Subcutaneous preadipocyte (primary cell): ENCODE measurements around the gene HRAS. TPM values are rescaled to one million over a fixed set of nuclear protein-coding genes. Genes with fewer than 3 reads are reported as not detected.
A peak's percentile ranks its signal among the peaks of the same experiment; 100 is the strongest.

ENCODE experiments used
- small RNA-seq: library from RNA; depleted of rRNA; stranded (forward); fragments of <200 nt; gene quantifications from one replicate; pipeline ENCODE3, GENCODE V24; 2012
- total RNA-seq: library from RNA; depleted of rRNA; stranded (reverse); fragments of >200 nt; gene quantifications from 2 replicates; pipeline ENCODE4 v1.2.3, GENCODE V29; 2012

Gene HRAS
- total RNA-seq: 50.2 and 54.0 TPM in 2 replicates

GRCh38 chr11:535519-536454 is at the start of gene HRAS:
HRAS (minus strand) TSS chr11:535576.

GRCh38 chr11:575996-576768 is 40.8 kb upstream of the HRAS start, which contains the start of gene PHRF1:
PHRF1 (plus strand) TSS chr11:576470; CDS start chr11:581513, 5,043 bp downstream.

DNA sequence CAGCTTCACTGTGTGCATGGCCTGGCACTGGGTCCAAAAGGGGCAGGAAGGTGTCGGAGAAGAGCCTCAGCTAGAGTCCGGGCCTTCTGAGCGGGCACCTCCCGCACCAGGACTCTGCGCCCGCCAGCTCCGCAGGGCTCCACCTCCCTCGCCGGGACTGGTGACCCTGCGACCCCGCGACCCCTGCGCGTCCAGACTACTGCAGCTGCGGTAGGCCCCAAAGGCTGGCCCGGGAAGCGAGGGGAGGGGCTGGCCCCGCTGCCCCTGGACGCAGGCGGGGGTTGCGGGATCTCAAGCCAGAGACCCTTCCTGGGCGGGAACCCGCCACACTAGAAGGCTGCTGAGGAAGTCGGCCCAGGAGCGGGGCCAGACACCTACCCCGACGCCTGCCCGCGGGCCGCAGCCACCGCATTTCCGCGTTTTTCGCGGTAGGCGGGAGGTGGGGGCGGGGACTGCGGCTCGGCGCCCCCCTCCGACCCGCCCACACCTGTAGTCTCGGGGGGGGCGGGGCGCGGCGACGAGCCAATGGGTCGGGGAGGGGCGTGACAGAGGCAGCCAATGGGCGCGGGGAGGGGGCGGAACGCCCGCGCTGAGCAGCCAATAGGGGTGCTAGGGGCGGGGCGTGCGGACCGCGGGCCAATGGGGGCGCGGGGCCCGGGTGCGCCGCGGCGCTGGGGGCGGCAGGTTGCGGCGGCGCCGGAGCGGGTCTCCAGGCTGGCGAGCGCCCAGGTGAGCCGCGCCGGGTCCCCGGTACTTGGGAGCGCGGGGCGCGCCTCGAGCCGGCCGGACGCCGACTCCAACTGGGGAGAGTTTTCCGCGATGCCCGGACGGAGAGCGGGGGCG is 25.1 kb upstream of the HRAS start, which contains the start of the genes LMNTD2 and RASSF7:
LMNTD2 (minus strand) TSS at position 434 of the 843 bp plus-strand sequence; CDS start at position 412, 22 bp downstream.
RASSF7 (plus strand) TSS at position 666 of the 843 bp plus-strand sequence. CDS start 799 bp downstream, outside the sequence.

GRCh38 chr11:536841-537621 is 1.7 kb upstream of the HRAS start, which contains the start of gene LRRC56:
LRRC56 (plus strand) TSS chr11:537527; CDS start chr11:540685, 3,158 bp downstream.

DNA sequence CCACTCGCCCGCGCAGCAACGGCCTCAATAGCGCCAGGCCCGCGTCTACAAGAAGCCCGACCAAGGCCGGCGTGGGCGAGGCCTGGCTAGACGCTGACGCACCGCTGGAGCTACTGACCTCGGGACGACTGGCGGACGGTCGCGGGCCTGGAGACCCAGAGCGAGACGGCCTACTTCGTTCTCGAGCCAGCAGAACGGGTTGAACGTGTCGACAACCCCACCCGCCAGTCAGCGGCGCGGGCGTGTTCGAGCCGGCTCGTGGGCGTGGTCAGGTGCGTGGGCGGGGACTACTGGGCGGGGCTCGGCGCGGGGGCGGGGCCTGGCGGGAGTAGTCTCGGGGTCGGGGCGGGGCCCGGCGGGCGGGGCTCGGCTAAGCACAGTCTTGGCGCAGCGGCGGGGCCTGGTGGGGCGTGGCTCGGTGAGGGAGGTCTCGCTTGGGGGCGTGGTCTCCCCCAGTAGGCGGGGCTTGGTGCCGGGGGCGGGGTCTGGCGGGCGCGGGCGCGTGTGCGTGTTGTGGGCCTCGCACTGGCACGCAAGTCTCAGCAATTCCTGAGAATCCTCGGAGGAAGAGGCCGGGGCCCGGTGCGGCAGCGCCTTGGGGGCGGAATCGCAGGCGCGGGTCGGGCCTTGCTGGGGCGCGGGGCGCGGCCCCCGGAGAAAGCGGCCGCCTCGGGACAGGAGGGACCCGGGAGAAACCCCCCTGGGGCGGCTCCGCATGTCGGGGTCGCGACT is 28.2 kb downstream of the HRAS start, which contains the start of gene RNH1:
RNH1 (minus strand) TSS at position 248 of the 732 bp plus-strand sequence. CDS start 5,080 bp downstream, outside the sequence.

Small RNA genes lying within 50 kb of the gene (small RNA-seq; reads per million reads assigned to genes)
- gene MIR210: 55.7 reads per million, percentile 98 among the genes with 10 or more reads in this experiment

Other genes with a start within 250 kb of the HRAS start
- 11.0 and 11.7 TPM in 2 replicates for gene PGGHG, start 246.4 kb downstream of the HRAS start, total RNA-seq
- gene IFITM5, start 236.1 kb downstream of the HRAS start, total RNA-seq: not detected in 2 replicates
- gene IFITM2, start 227.8 kb downstream of the HRAS start, total RNA-seq: 62.6 and 170 TPM in 2 replicates
- 9.6 and 32.7 TPM in 2 replicates for gene IFITM1, start 221.5 kb downstream of the HRAS start, total RNA-seq
- 60.0 and 93.0 TPM in 2 replicates for gene IFITM3, start 214.7 kb downstream of the HRAS start, total RNA-seq
- gene B4GALNT4, start 166.1 kb downstream of the HRAS start, total RNA-seq: 0.59 and 0.73 TPM in 2 replicates
- gene PKP3, start 141.4 kb downstream of the HRAS start, total RNA-seq: 1.8 and 2.5 TPM in 2 replicates
- gene SIGIRR, start 120.6 kb downstream of the HRAS start, total RNA-seq: 18.6 and 18.7 TPM in 2 replicates
- gene ANO9, start 93.6 kb downstream of the HRAS start, total RNA-seq: under 0.01 TPM in 1 of 2 replicates, not detected in the other
- 29.4 and 36.2 TPM in 2 replicates for gene PTDSS2, start 85.3 kb downstream of the HRAS start, total RNA-seq
- 425 and 460 TPM in 2 replicates for gene RNH1, start 28.3 kb downstream of the HRAS start, total RNA-seq
- 0.20 and 0.37 TPM in 2 replicates for gene LRRC56, start 2.0 kb upstream of the HRAS start, total RNA-seq
- under 0.01 and 0.20 TPM in 2 replicates for gene LMNTD2, start 25.2 kb upstream of the HRAS start, total RNA-seq
- 0.73 and 1.6 TPM in 2 replicates for gene RASSF7, start 25.4 kb upstream of the HRAS start, total RNA-seq
- gene PHRF1, start 40.9 kb upstream of the HRAS start, total RNA-seq: 24.3 and 41.4 TPM in 2 replicates
- gene IRF7, start 80.4 kb upstream of the HRAS start, total RNA-seq: 5.1 and 6.1 TPM in 2 replicates
- not detected in 2 replicates for gene CDHR5, start 89.4 kb upstream of the HRAS start, total RNA-seq
- gene SCT, start 91.6 kb upstream of the HRAS start, total RNA-seq: not detected in 2 replicates
- gene DRD4, start 101.7 kb upstream of the HRAS start, total RNA-seq: under 0.01 TPM in 1 of 2 replicates, not detected in the other
- gene DEAF1, start 159.6 kb upstream of the HRAS start, total RNA-seq: 36.0 and 47.8 TPM in 2 replicates
- gene TMEM80, start 160.2 kb upstream of the HRAS start, total RNA-seq: 9.9 and 10.9 TPM in 2 replicates
- gene EPS8L2, start 170.7 kb upstream of the HRAS start, total RNA-seq: 24.4 and 33.1 TPM in 2 replicates
- gene TALDO1, start 211.9 kb upstream of the HRAS start, total RNA-seq: 123 and 139 TPM in 2 replicates
- 45.0 and 48.1 TPM in 2 replicates for gene GATD1, start 241.9 kb upstream of the HRAS start, total RNA-seq